ENCODE data around the gene TM6SF1.
"Not testable (repeated sequence)": the region's sequence is repeated elsewhere in the genome, so short reads cannot be mapped to it uniquely, and the experiment has no call there.

TM6SF1 gene

GRCh38 chr15:83118968-83119367 is 11.5 kb downstream of the TM6SF1 start:
- no peak for DNase-seq

GRCh38 chr15:83119968-83120581 is 12.6 kb downstream of the TM6SF1 start:
- DNase-seq, result no peak

GRCh38 chr15:83123529-83123928 is 16.1 kb downstream of the TM6SF1 start:
- DNase-seq, result no peak

GRCh38 chr15:83127547-83128150 is 20.2 kb downstream of the TM6SF1 start:
- no peak for DNase-seq

GRCh38 chr15:83129791-83130190 is 22.3 kb downstream of the TM6SF1 start:
- DNase-seq, result no peak

- no peak for DNase-seq
Observed at GRCh38 chr15:83132861-83133523, 25.5 kb downstream of the TM6SF1 start.

- DNase-seq, result not testable (repeated sequence)
Observed at GRCh38 chr15:83142151-83142550, 34.7 kb downstream of the TM6SF1 start.

GRCh38 chr15:83144771-83145170 is 37.3 kb downstream of the TM6SF1 start:
- no peak for DNase-seq

- DNase-seq, result no peak
Observed at GRCh38 chr15:83153288-83153687, 45.8 kb downstream of the TM6SF1 start.

- DNase-seq, result no peak
Observed at GRCh38 chr15:83155942-83156341, 48.5 kb downstream of the TM6SF1 start.

- no peak for DNase-seq
Observed at GRCh38 chr15:83158393-83158792, 50.9 kb downstream of the TM6SF1 start.

GRCh38 chr15:83160741-83161140 is 53.3 kb downstream of the TM6SF1 start:
- DNase-seq, result no peak

- DNase-seq, result no peak
Observed at GRCh38 chr15:83163032-83163431, 55.6 kb downstream of the TM6SF1 start.

GRCh38 chr15:83164111-83164770 is 56.8 kb downstream of the TM6SF1 start:
- DNase-seq, result peak; percentile 5

GRCh38 chr15:83164771-83165404 is 57.4 kb downstream of the TM6SF1 start:
- DNase-seq, result no peak

GRCh38 chr15:83166218-83166617 is 58.8 kb downstream of the TM6SF1 start:
- no peak for DNase-seq

- no peak for DNase-seq
Observed at GRCh38 chr15:83166830-83167229, 59.4 kb downstream of the TM6SF1 start.

- DNase-seq, result not testable (repeated sequence)
Observed at GRCh38 chr15:83169576-83169975, 62.1 kb downstream of the TM6SF1 start.

GRCh38 chr15:83170474-83171165 is 63.2 kb downstream of the TM6SF1 start:
- DNase-seq, result no peak

- no peak for DNase-seq
Observed at GRCh38 chr15:83174891-83175290, 67.4 kb downstream of the TM6SF1 start.

- DNase-seq, result no peak
Observed at GRCh38 chr15:83178390-83178789, 70.9 kb downstream of the TM6SF1 start.

- no peak for DNase-seq
Observed at GRCh38 chr15:83178869-83179325, 71.5 kb downstream of the TM6SF1 start.

- no peak for DNase-seq
Observed at GRCh38 chr15:83185561-83185960, 78.1 kb downstream of the TM6SF1 start.

All from 8988T (cell line).